ENCODE results near the gene AMOT.
A peak's percentile ranks its signal among the peaks of the same experiment; 100 is the strongest.
"Not testable (repeated sequence)": the region's sequence is repeated elsewhere in the genome, so short reads cannot be mapped to it uniquely, and the experiment has no call there.

AMOT gene

GRCh38 chrX:112840382-112841113 is at the start of gene AMOT:
Gene AMOT (minus strand): TSS chrX:112840831. CDS start chrX:112823126, 17,705 bp downstream.
- DNase-seq = peak; percentile 51

DNA sequence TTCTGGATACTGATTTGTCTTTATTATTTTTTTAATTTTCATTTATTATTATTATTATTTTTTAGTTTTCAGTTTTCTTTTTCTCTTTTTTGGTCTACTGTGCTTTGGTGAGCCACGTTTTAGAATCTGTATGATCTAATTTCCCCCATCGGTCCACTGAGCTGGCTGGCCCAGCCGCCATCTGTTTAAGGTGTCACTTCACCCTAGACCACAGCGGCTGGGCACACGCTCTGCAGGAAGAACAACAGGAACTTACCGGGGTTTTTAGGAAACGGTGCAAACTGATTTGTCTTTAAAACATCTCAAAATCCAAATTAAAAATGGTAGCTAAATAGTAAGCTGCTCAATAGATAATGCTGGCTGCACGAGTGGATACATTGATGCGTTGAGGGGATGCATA is 48.8 kb upstream of the AMOT start:
- no peak for DNase-seq

GRCh38 chrX:112888916-112889315 is 48.3 kb upstream of the AMOT start:
- no peak for DNase-seq

- no peak for DNase-seq
Measured at GRCh38 chrX:112877771-112878173, 37.1 kb upstream of the AMOT start.

GRCh38 chrX:112874614-112875013 is 34.0 kb upstream of the AMOT start:
- DNase-seq = no peak

DNA sequence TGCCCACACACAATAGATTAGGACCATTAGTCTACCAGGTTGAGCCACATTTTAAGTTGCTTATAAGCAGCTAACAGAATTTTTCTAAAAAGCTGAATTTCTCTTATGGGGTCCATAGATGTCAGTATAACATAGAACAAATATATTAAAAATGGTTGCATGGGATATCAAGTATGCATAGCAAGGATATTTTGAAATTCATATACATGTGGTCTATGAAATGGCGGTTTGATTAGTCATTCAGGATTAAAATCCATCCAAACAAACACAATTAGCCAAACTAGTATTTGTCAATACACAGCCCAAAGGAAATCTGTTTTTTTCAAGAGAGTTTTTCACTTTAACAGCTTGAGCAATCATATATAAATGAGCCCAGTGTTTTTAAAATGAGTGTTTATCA is 33.5 kb upstream of the AMOT start:
- no peak for DNase-seq

- DNase-seq = no peak
Measured at GRCh38 chrX:112868586-112868985, 28.0 kb upstream of the AMOT start.

DNA sequence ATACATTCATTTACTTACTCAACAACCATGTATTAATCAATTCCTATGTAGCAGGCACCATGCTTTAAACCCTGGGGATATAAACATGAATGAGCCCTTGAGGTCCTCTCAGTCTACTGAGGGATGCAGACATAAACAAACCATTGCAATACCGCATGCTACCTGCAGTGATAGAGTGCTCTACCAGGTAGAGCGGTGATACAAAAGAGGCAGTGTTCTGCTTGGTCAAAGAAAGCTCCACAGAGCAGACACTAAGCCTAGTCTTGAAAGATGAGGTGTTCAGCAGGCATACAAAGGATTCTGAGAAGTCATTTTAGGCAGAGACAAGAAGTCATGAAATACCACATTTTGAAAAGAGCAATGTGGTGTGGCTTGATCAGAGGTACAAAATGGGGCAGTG is 26.9 kb upstream of the AMOT start:
- no peak for DNase-seq

DNA sequence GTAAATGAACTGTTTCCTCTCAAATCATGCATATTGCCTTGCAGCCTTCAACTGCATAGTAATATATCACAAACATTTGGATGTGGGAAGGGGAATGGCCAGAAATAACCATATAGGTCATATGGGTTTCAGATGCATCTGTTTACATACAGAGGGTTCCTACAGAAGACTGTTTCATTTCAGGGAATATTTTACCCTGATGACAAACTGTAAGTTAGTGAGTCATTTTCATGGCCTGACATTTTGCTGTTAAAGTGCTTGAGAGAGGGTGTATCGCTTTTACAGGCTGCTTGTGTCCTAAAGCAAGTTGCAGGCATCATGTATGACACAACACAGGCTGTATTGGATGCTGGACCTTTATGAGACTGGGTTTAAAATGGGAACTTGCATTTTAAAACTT is 25.5 kb upstream of the AMOT start:
- DNase-seq = no peak

GRCh38 chrX:112865464-112866025 is 24.9 kb upstream of the AMOT start:
- DNase-seq = no peak

- no peak for DNase-seq
Measured at GRCh38 chrX:112863850-112864249, 23.2 kb upstream of the AMOT start.

- no peak for DNase-seq
Measured at GRCh38 chrX:112857478-112857878, 16.8 kb upstream of the AMOT start.

DNA sequence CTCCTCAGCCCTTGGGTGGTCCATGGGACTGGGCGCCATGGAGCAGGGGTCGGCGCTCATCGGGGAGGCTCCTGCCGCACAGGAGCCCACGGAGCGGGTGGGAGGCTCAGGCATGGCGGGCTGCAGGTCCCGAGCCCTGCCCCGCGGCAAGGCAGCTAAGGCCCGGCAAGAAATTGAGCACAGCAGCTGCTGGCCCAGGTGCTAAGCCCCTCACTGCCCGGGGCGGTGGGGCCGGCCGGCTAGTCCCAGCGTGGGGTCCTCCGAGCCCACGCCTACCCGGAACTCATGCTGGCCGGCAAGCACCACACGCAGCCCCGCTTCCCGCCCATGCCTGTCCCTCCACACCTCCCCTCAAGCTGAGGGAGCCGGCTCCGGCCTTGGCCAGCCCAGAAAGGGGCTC is 14.3 kb upstream of the AMOT start:
- not testable (repeated sequence) for DNase-seq

GRCh38 chrX:112852851-112853250 is 12.2 kb upstream of the AMOT start:
- DNase-seq = no peak

DNA sequence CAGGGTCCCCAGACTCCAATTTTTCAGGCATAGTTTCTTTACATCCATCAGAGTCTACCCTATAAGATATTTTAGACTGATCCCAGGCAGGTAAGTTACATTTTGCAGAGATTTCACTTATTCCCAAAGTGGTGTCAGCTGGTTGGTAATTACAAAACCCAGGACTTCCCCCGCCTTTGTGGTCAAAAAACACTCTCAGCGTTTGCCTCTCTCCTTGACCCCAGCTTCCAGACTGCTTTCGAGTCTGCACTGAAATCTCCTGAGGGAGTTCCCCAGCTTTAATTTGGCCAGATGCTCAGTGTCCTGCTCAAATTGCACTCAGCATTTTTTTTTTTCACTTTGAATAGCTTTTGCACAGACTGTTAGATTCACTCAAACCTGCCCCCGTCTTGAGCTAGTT is 11.2 kb upstream of the AMOT start:
- no peak for DNase-seq

- DNase-seq = no peak
Measured at GRCh38 chrX:112851161-112851779, 10.6 kb upstream of the AMOT start.

- no peak for DNase-seq
Measured at GRCh38 chrX:112849016-112849415, 8.4 kb upstream of the AMOT start.

DNA sequence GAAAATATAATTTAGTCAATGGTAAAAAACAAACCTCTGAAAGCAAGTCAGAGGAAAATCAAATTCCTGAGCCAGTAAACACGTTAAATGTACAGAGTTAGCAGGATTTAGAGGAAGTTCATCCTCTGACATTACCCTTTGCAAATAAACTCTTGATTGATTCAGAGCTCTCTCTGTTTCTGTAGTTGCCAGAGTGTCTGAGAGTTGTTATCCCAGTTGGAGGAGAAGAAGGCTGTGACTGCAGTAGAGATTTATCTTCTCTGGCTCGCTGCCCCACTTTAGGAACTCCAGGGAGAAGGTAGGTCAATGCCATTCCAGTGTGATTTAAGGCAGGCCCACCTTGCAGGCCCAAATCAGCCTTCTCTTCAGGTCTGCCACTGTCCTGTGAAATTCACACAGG is 6.2 kb upstream of the AMOT start:
- DNase-seq = no peak

GRCh38 chrX:112846187-112846586 is 5.6 kb upstream of the AMOT start:
- no peak for DNase-seq

- DNase-seq = no peak
Measured at GRCh38 chrX:112844250-112844649, 3.6 kb upstream of the AMOT start.

DNA sequence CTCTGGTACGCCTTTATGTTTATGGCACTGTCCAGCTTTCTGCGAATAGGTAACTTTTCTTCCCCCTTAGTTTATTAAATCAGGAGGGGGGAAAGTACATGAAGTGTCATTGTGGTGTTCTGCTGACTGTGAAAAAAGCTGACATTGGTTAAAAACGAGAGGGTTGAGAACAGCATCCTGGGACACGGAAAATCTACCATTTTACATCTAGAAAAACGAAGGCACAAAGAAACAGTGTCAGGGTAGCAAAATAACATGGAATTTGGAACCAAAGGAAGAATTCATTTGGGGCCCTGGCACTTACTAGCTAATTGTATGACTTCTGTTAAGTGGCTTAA is 1.2 kb upstream of the AMOT start:
- DNase-seq = no peak

GRCh38 chrX:112841114-112841819 is 636 bp upstream of the AMOT start:
- DNase-seq = peak; percentile 50

DNA sequence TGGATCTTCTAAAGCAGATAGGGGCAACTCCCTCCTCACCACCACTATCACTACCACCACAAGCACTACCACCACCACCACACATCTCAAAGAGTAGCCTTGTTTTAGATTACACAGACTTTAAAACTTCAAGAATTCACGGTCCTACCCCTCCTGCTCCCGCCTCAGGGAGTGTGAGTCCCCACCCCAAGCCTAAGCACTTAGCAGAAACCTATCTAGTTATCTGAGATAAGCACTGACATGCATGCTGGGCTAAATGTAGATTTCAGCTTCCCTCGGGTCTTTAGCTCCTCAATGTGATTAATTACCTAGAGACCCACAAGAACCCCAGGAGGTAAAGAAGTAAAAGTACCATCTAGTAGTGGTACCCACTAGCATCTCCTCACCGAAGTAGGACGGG is 775 bp downstream of the AMOT start:
- no peak for DNase-seq

DNA sequence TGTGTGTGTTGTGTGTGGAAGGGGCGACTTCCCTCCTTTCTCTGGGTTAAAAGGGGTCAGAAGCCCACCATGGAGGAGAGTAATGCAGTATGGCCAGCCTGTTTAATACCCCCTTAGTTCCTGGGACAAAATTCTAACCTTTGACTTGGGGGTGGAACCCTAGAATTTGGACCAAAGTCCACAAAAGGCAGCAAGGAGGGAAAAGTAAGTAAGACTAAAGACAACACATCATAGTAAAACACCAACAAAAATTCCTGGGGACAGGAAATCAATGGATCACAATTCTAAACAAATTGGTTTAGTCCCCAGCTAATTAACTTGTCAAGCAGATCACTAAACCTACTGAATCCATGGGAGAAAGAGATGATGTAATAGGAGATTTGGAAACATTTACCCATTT is 3.1 kb downstream of the AMOT start:
- DNase-seq = no peak
